HEK293 (cell line): ENCODE data around the gene ZNF664.

Experiments
- BCL11B ChIP-seq: fragments of 450-650 bp; formaldehyde crosslinking; IDR thresholded peaks from 2 replicates; pipeline ENCODE4 v1.5.1; 2016; ENCODE audit warnings: low read depth, missing biosample characterization, missing genetic modification characterization
- YY1 ChIP-seq: fragments of 450-650 bp; formaldehyde crosslinking; IDR thresholded peaks from 2 replicates; pipeline ENCODE4 v1.5.1; 2018; ENCODE audit warnings: missing biosample characterization, missing genetic modification characterization
- ZNF221 ChIP-seq: fragments of 450-650 bp; formaldehyde crosslinking; IDR thresholded peaks from 2 replicates; pipeline ENCODE4 v1.5.1; 2017; ENCODE audit warnings: missing biosample characterization, missing genetic modification characterization, borderline replicate concordance
- ZNF311 ChIP-seq: fragments of 450-650 bp; formaldehyde crosslinking; IDR thresholded peaks from 2 replicates; pipeline ENCODE4 v1.5.1; 2017; ENCODE audit warnings: missing biosample characterization, missing genetic modification characterization, borderline replicate concordance
- ZNF513 ChIP-seq: fragments of 450-650 bp; IDR thresholded peaks from 2 replicates; pipeline ENCODE4 v1.5.1; 2018; ENCODE audit warnings: missing biosample characterization, missing genetic modification characterization
- ZNF529 ChIP-seq: fragments of 450-650 bp; formaldehyde crosslinking; IDR thresholded peaks from 2 replicates; pipeline ENCODE4 v1.5.1; 2017; ENCODE audit warnings: missing genetic modification characterization, missing biosample characterization; ENCODE audit not compliant: insufficient replicate concordance
- ZNF626 ChIP-seq: fragments of 450-650 bp; sonication (Bioruptor Pico); formaldehyde crosslinking; IDR thresholded peaks from 2 replicates; pipeline ENCODE4 v1.5.1; 2018; ENCODE audit warnings: missing biosample characterization, missing genetic modification characterization, inconsistent platforms
- ZSCAN23 ChIP-seq: fragments of 450-650 bp; formaldehyde crosslinking; IDR thresholded peaks from 2 replicates; pipeline ENCODE4 v1.5.1; 2016; ENCODE audit warnings: missing biosample characterization, missing genetic modification characterization
- TF ChIP-seq, protein P1 (sequence below): fragments of 450-650 bp; formaldehyde crosslinking; optimal IDR thresholded peaks from 2 replicates; pipeline ENCODE3; 2016; ENCODE audit warnings: missing biosample characterization, mild to moderate bottlenecking, missing genetic modification characterization
- TF ChIP-seq, protein P2 (sequence below): fragments of 450-650 bp; formaldehyde crosslinking; IDR thresholded peaks from 2 replicates; pipeline ENCODE4 v1.5.1; 2016; ENCODE audit warnings: missing biosample characterization, missing genetic modification characterization

DNA sequence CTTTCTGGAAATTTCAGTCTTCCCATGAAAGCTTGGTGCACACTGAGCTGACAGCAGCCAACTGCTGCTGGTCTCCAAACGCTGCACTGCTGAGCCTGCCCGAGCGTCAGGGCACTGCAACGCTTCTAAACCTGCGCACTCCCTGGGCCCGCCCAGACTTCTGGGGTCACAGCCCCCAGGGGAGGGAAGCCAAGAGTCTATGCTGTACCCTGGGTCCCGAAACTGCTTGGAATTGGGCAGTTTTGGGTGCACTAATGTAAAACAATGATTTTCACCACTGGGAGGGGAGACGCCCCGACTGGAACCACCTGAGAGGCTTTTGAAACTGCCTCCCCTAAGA, 32.4 kb upstream of the ZNF664 start:
- TF ChIP-seq ZNF529 (tag by site-specific recombination): no peak
- TF ChIP-seq BCL11B (tag by site-specific recombination): no peak
- no peak for TF ChIP-seq ZNF513 (tag by site-specific recombination)
- no peak for TF ChIP-seq ZNF311 (tag by site-specific recombination)
- no peak for TF ChIP-seq ZNF221
- TF ChIP-seq, protein P1, sequence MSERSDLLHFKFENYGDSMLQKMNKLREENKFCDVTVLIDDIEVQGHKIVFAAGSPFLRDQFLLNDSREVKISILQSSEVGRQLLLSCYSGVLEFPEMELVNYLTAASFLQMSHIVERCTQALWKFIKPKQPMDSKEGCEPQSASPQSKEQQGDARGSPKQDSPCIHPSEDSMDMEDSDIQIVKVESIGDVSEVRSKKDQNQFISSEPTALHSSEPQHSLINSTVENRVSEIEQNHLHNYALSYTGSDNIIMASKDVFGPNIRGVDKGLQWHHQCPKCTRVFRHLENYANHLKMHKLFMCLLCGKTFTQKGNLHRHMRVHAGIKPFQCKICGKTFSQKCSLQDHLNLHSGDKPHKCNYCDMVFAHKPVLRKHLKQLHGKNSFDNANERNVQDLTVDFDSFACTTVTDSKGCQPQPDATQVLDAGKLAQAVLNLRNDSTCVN (tag by site-specific recombination): no peak
- no peak for TF ChIP-seq ZNF626
- TF ChIP-seq, protein P2, sequence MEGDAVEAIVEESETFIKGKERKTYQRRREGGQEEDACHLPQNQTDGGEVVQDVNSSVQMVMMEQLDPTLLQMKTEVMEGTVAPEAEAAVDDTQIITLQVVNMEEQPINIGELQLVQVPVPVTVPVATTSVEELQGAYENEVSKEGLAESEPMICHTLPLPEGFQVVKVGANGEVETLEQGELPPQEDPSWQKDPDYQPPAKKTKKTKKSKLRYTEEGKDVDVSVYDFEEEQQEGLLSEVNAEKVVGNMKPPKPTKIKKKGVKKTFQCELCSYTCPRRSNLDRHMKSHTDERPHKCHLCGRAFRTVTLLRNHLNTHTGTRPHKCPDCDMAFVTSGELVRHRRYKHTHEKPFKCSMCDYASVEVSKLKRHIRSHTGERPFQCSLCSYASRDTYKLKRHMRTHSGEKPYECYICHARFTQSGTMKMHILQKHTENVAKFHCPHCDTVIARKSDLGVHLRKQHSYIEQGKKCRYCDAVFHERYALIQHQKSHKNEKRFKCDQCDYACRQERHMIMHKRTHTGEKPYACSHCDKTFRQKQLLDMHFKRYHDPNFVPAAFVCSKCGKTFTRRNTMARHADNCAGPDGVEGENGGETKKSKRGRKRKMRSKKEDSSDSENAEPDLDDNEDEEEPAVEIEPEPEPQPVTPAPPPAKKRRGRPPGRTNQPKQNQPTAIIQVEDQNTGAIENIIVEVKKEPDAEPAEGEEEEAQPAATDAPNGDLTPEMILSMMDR: no peak
- TF ChIP-seq ZSCAN23: no peak
- TF ChIP-seq YY1: no peak
